GM10847 (cell line): ENCODE results near the gene NF2.

Experiments used
- POLR2A ChIP-seq: IDR thresholded peaks from 2 replicates; pipeline ENCODE4 v1.6.1; 2011; ENCODE audit not compliant: insufficient read length; ENCODE audit errors: extremely low read depth

Gene NF2

GRCh38 chr22:29625090-29625825 is 21.8 kb downstream of the NF2 start:
- no peak for TF ChIP-seq POLR2A

DNA sequence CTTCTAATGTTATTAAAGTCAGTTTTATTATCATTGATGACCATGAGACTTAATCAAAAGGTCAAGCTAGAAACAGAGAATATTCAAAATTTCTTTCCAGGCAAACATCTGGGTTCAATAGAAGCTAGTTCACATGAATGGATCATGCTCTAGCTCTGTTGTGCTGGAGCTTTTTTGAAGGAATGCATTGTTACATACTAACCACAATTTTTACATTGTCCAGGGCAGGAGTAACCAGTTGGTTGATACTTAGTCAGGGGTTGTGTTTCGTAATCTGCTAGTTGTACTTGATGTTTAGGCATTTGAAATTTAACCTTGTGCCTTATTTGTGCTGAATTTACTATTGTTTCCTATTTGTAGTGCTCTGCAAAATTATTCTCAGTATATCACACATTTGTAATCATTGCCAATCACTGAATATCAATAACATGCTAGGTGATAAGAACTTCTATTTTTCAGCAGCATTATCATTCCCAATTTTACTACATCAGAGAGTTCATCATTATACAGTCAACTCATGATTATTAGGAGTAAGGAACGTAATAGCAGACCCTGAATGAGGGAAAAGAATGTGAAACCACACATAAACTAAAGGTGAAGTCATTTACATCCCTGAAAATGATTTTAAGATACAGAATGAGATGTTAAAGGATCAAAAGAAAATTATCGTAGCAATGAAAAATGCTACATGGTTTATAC is 23.2 kb downstream of the NF2 start:
- TF ChIP-seq POLR2A = no peak

- TF ChIP-seq POLR2A = no peak
These were observed 23.7 kb downstream of the NF2 start for GRCh38 chr22:29627196-29627535.

GRCh38 chr22:29628996-29629902 is 25.8 kb downstream of the NF2 start:
- no peak for TF ChIP-seq POLR2A

DNA sequence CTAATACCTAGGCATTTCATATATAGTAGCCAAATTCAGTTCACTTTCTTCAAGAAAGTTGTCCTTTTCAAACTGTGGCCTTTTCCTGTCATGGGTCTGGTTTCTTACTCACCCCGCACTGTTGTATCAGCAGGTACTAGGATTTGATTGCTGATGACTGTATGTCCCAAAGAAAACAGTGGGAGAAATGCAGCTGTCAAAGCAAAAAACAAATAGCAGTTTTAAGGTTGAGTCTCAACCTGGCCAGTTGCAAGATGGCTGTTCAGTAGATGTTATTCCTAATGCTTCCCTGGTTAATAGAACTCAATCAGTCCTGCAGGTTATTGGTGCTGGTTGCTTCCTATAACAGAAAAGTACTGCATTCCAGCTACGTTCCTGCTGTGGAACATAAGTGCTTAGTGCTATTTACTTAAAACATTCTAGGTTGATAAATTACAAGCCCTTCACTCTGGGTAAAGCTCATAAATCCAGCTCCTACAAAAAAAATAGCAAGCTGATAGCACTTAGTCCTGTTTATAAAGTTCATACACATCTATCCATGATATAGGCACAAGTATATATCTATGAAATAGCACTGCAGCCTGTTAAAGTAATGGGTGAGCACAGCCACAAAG is 26.6 kb downstream of the NF2 start:
- no peak for TF ChIP-seq POLR2A

DNA sequence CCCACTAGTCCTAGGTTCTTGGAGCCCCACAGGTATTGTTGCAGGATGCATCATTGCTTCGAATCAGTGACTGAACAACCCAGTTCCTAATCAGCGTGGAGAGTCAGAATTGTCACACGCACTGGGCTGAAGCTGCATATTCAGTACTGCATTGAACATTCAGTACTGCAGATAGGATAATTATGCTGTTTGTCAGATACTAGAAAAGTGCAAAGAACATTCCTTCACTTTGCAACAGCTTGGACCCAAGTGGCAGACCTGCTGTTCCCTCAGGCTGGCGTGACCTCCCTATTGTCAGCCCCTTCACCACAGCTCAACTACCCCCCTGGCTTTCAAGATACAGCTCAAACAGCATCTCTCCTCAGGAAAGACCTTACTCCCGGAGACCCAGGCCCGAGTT is 27.6 kb downstream of the NF2 start:
- TF ChIP-seq POLR2A = no peak

- TF ChIP-seq POLR2A = no peak
These were observed 28.3 kb downstream of the NF2 start for GRCh38 chr22:29631725-29632124.

- no peak for TF ChIP-seq POLR2A
These were observed 29.2 kb downstream of the NF2 start for GRCh38 chr22:29632672-29633071.

- TF ChIP-seq POLR2A = no peak
These were observed 30.3 kb downstream of the NF2 start for GRCh38 chr22:29633514-29634312.

DNA sequence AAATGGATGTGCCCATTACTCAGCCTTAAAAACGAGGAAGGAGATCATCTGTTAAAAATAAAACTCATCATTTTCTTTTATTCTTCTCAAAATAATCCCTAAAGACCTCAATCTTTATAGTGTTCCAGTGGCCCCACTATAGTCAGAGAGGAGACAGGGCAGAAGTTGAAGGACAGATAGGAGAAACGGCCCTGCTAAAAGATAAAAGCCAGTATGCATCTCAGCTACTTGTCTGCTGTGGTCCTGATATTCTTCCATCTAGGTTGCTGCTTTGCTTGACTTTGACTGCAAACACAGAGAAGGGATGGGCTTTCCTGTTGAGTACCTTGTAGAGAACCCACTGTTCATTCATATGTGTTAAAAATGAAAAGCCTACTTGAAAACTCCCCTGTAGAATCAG is 31.4 kb downstream of the NF2 start:
- no peak for TF ChIP-seq POLR2A

- TF ChIP-seq POLR2A = no peak
These were observed 32.4 kb downstream of the NF2 start for GRCh38 chr22:29635734-29636357.

DNA sequence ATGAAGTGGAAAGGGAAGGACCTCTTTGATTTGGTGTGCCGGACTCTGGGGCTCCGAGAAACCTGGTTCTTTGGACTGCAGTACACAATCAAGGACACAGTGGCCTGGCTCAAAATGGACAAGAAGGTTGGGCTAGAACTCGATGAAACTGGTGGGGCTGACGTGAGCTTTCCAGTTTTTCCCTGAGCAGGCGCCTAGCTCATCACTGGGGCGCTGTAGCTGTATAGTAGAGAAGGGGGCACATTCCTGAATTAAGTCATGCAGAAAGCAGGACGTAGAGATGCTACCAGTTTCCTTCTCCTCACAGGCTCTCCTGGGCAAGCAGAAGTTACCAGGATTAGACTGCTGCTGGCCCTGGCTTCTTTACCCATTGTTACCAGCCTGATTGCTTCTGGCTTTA is 33.3 kb downstream of the NF2 start:
- TF ChIP-seq POLR2A = no peak

- no peak for TF ChIP-seq POLR2A
These were observed 33.7 kb downstream of the NF2 start for GRCh38 chr22:29637181-29637580.

- TF ChIP-seq POLR2A = no peak
These were observed 35.2 kb downstream of the NF2 start for GRCh38 chr22:29638678-29639077.

DNA sequence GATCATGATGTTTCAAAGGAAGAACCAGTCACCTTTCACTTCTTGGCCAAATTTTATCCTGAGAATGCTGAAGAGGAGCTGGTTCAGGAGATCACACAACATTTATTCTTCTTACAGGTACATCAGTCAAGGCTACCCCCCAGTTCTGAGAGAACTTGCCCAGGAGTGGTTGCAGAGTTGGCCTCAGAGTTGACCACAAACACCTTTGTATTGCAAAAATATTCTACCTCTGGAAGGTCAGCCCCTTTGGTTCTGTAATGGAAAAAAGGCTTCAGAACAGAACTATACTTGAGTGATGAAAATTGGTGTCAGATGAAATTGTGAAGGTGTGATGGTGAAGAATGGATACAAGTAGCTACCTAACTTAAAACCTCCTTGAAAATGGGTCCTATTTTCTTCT is 35.7 kb downstream of the NF2 start:
- no peak for TF ChIP-seq POLR2A
